Activated T-helper 1 cell treated with Interleukin-2 at 50 U/mL for 16 hours (primary cell): ENCODE data around the gene GABBR1.

Experiments used
- DNase-seq: peaks from one replicate; pipeline ENCODE4 v3.0.0-alpha.2; 2020; ENCODE audit warnings: low read depth

The GABBR1 gene

DNA sequence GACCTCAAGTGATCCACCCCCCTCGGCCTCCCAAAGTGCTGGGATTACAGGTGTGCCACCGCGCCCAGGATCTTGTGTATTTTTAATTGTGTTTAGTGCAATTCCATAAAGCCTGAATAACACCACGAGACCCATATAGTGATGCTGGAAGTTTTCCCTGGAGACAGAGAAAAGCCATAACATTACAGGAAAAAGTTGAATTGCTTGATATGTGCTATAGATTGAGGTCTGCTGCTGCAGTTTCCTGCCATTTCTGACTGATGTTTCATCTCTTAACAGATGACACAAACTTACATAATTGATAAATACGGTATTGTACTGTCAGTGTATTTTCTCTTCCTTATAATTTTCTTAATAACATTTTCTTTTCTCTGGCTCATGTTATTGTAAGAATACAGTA, 66.1 kb downstream of the GABBR1 start:
- DNase-seq: no peak

- no peak for DNase-seq
These were observed 68.1 kb downstream of the GABBR1 start for GRCh38 chr6:29564875-29565274.

DNA sequence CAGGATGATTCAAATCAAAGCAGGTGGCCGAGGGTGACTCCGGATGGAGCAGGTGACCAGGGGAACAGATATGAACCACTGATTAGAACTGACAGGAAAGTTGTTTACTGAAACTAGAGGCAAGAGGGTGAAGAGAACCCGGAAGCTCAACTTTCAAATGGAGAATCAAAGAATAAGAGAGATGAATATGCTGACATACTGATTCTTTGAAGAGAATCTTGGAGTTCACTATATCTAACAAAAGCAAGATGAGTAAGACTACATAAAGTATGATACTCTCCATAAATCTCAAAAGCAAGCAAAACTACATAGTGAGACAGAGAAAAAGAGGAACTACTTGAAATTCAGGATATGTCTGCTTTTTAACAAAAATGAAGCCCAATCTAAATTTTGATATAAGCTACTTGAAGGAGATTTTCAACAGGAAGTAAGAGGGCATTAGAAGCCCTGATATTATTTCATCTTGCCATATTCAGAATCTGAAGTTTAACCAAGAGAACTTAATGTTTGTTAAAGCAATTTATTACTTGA, 69.5 kb downstream of the GABBR1 start:
- no peak for DNase-seq

DNA sequence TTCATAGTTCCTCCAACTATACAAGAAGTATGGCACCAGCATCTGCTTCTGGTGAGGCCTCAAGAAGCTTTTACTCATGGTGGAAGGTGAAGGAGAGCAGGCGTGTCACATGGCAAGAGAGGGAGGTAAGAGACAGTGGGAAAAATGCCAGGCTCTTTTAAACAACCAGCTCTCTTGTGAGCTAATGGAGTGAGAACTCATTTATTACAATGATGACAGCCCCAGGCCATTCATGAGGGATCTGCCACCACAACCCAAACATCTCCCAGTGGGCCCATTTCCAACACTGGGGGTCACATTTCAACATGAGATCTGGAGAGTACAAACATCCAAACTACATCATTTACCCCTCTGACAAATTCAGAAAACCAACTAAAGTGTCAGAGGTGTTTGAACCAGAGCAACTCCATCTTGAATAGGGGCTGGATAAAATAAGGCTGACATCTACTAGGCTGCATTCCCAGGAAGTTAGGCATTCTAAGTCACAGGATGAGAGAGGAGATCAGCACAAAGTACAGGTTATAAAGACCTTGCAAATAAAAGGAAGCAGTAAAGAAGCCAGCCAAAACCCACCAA, 71.3 kb downstream of the GABBR1 start:
- DNase-seq: no peak

DNA sequence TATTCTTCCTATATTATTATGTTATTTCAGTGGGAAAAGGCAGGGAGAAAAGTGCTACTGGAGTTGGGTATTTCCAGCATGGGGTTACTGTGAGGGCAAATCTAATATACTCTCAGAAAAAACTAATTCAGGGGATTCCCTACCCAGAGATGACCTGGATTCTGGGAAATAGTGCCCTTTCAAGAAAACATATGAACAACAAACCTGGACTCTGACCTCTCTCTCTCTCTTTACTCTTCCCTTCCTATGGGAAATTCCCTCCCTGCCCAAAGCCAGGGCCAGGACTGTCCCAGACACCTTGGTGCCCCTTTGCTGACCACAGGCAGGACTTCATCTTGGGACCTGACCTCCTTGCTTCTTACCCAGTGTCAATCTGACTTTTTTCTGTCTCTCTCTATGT, 71.9 kb downstream of the GABBR1 start:
- DNase-seq: no peak

DNA sequence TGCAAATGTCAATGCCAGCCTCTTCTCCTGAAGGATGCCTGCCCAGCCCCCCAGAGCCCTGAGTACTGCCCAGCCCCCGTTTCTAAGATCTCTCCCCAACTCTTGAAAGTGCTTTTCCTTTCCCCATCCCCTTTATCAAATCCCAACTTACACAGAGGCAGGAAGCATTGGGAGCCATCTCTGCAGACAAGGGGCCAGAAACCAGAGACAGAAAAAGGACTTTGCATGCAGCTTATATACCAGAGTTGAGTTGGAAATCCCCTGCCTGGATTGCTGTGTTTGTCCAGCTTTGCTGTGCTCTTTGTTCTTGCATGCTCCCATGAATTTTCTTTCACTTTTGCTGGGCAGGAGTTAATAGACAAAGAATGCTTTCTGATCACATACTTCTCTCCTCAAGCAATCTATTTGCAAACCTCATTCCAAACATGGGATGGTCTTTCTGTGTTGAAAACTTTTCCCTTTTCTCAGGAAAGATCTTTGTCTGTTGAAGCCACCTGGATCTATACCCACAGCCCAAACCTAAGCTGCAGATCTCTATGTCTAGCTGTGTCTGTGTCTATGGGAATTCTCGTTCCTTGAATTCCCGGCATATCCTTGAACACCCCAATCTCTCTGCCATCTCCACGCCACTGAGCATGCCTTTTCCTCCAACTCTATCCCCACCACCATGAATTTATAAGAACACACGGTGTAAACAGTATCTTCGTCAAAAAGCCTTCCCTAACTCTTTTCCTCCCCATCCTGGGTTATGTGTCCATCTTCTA, 73.3 kb downstream of the GABBR1 start, which contains the start of gene UBD:
Gene UBD (minus strand): TSS at position 209 of the 764 bp plus-strand sequence. CDS start 31 bp downstream, at position 178.
- DNase-seq: no peak

DNA sequence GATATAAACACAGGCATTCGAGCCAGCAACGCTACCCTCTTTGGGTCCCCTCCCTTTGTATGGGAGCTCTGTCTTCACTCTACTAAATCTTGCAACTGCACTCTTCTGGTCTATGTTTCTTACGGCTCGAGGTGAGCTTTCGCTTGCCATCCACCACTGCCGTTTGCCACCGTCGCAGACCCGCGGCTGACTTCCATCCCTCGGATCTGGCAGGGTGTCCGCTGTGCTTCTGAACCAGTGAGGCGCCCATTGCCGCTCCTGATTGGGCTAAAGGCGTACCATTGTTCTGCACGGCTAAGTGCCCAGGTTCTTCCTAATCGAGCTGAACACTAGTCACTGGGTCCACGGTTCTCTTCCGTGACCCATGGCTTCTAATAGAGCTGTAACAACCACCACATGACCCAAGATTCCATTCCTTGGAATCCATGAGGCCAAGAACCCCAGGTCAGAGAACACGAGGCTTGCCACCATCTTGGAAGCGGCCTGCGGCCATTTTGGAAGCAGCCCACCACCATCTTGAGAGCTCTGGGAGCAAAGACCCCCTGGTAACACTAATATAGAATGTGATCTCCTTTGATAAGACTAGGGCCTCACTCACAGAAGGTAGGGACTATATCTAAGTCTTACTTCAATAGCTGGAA, 74.4 kb downstream of the GABBR1 start:
- DNase-seq: no peak

- no peak for DNase-seq
These were observed 75.7 kb downstream of the GABBR1 start for GRCh38 chr6:29557320-29557719.

DNA sequence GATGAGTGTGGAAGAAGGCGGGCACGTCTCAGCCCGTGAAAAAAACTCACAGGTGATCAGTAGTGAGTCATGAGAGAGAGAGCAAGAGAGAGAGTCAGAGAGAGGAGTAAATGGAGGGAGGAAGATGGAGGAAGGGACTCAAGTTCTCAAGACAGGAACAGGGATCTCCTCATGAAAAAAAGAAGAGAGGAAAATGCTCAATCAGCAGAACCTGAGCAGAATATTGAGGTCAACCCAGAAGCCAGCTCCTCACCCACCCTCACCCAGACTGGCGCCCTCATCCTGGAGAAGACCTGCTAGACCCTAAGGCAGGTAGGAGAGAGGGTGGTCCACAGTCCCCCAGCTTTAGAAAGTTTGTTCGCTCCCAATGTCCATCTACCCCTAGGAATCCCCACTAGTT, 78.2 kb downstream of the GABBR1 start:
- no peak for DNase-seq

DNA sequence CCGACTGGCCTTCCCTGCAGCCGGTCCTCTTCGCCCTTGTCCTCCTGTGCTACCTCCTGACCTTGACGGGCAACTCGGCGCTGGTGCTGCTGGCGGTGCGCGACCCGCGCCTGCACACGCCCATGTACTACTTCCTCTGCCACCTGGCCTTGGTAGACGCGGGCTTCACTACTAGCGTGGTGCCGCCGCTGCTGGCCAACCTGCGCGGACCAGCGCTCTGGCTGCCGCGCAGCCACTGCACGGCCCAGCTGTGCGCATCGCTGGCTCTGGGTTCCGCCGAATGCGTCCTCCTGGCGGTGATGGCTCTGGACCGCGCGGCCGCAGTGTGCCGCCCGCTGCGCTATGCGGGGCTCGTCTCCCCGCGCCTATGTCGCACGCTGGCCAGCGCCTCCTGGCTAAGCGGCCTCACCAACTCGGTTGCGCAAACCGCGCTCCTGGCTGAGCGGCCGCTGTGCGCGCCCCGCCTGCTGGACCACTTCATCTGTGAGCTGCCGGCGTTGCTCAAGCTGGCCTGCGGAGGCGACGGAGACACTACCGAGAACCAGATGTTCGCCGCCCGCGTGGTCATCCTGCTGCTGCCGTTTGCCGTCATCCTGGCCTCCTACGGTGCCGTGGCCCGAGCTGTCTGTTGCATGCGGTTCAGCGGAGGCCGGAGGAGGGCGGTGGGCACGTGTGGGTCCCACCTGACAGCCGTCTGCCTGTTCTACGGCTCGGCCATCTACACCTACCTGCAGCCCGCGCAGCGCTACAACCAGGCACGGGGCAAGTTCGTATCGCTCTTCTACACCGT, 79.5 kb downstream of the GABBR1 start:
- no peak for DNase-seq

DNA sequence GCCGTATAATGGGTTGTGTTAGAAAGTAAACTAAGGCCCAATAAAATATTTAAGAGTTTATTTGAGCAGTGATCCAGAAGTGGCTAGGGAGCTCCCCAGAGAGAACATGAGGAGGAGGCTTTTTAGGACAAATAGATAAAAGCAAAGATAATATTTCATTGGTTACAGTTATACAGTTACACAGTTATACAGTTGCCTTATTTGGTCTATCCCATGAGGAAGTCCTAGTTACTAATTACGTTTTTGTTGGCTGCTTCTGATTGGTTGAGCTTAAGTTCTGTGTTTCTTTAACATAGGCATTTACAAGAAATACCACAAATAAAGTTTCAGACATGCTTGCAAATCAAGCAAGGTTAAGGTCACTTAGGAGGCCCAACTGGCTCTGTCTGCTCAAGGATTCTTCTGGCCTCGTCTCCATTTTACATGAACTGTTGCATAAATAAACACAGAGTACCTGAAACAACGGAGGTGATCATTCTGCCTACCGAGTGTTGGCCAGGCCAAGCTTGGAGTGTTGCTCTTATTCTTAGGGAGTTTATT, 80.4 kb downstream of the GABBR1 start:
- no peak for DNase-seq

DNA sequence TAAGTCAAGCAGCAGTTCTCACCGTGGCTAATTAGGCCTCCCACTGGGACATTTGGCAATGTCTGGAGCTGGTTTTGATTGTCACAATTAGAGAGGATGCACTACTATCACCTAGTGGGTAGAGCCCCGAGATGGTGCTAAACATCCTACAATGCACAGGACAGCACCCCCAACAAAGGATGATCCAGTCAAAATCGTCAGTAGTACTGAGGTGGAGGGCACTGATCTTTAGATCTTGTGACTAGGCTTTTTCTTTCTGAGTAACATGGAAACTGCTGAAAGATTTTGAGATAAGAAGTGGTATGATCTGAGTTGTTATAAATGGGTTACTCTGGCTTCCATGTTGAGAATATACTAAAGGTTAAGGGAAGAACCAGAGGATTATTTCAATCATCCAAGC, 85.4 kb downstream of the GABBR1 start:
- no peak for DNase-seq

DNA sequence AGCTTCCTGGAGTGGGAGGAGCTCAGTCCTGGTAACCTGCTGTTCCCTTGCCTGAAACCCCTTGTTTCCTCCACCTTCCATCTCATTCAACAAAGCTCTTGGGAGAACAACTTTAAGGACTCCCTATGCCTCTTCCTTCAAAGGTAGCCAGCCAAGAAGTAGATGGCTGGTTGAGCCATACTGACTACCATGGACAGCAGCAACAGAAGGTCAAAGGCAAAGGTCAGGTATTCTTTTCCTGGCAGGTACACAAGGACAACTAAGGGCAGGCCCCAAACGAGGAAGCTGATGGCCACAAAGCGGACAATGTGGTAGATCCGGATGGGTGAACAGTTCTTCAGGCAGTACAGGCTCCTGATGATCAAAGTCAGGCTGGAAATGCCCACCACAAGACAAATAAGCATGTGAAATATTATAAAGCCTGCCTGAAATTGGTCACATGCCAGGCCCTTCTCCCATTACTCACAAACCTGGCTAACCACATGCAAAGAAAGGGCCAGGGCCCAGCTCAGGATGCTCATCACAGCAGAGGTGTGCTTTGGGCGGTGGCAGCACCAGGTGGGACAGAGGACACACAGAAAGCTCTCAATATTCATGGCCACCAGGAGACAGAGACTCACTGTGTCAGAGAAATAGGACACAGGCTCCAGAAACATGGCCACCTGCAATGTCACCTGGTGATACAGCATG, 95.1 kb downstream of the GABBR1 start:
- DNase-seq: no peak

GRCh38 chr6:29532320-29532951, 100.5 kb downstream of the GABBR1 start:
- no peak for DNase-seq

- DNase-seq: no peak
These were observed 101.3 kb downstream of the GABBR1 start for GRCh38 chr6:29531668-29532067.

- DNase-seq: no peak
These were observed 102.2 kb downstream of the GABBR1 start for GRCh38 chr6:29530671-29531310.

- DNase-seq: no peak
These were observed 103.0 kb downstream of the GABBR1 start for GRCh38 chr6:29529956-29530355.

DNA sequence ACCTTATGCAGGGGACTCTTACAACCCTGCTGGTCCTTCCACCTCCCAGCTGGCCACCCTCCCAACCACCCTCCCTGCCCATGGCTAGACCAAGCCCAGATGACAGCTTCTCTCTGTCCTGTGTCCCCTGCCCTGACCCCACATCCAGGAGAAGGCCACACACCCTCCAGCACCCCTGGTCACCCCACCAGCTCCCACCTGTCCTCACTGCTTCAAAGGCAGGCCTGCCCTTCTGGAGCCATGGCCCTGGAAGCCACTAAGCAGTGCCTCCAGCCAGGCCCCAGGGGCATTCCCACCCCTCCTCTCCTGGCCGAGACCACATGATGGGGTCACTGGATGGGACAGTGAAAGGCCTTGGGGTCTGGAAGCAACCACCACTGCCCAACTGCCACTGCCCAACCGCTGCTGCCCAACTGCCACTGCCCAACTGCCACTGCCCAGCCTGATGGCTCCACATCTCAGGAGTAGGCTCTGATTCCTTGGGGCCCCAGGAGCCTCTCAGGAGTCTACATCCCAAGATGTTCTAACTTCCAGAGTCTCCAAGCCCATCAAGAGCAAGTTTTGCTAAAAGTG, 103.9 kb downstream of the GABBR1 start:
- no peak for DNase-seq

- no peak for DNase-seq
These were observed 104.6 kb downstream of the GABBR1 start for GRCh38 chr6:29528300-29528931.

DNA sequence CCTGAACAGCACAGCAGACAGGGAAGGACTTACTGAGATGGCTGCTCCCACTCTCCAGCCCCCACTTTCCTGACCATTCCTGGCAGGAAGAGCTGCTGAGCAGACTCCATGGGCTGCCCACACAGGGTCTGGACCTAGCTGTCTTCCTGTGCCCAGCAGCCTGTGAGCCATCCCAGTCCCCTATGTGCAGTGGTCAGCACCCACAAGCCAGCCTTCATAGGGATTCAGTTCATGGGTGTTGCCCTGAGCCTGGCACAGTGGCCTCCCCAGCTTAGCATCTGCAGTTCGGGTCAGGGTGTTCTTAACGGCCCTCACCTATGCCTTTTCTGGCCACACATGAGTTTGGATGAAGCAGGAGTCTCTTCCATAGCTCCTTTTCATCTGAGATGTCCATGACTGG, 105.4 kb downstream of the GABBR1 start:
- no peak for DNase-seq
